Pancreas (tissue), 10 donors: ENCODE measurements around the gene API5. TPM values are rescaled to one million over a fixed set of nuclear protein-coding genes. Genes with fewer than 3 reads are reported as not detected.

Experiments used
- ATAC-seq, 4 donors: fragments of 200-7000 bp; cut with Tn5 transposase; one replicate each; pipeline versions ENCODE4 v1.8.0 to v1.9.1; 2020; ENCODE audit warnings: mild to moderate bottlenecking in 4 of 4, moderate library complexity in 4 of 4
- DNase-seq, 6 donors: peaks; one replicate each; pipeline ENCODE4 v3.0.0-alpha.2; 2020
- FAIRE-seq: peaks from 2 replicates; lab custom pipeline; 2012; peaks lifted over from hg19 to GRCh38; lab: Jason Lieb, UNC
- H3K27ac ChIP-seq, 4 donors: fragments of 200-600 bp; sonication (generic); 1 replicate in 3 of 4; 2 replicates in 1 of 4; pipeline versions ENCODE4 v1.5.0 to v1.8.0; 2020
- H3K27me3 ChIP-seq, 4 donors: fragments of 200-600 bp; one replicate each; pipeline ENCODE4 v1.8.0; 2021
- H3K36me3 ChIP-seq, 3 donors: fragments of 200-600 bp; sonication (generic) in 1 of 3; one replicate each; pipeline versions ENCODE4 v1.5.0 to v1.8.0; 2020 to 2021
- H3K4me1 ChIP-seq, 3 donors: fragments of 200-600 bp; one replicate each; pipeline ENCODE4 v1.8.0; 2021
- H3K4me3 ChIP-seq, 4 donors: fragments of 200-600 bp; sonication (generic) in 2 of 4; one replicate each; pipeline versions ENCODE4 v1.5.0 to v1.8.0; 2020 to 2021
- H3K9me3 ChIP-seq, 4 donors: fragments of 200-600 bp; one replicate each; pipeline ENCODE4 v1.8.0; 2021
- CTCF ChIP-seq, 4 donors: fragments of 200-600 bp; sonication (generic) in 3 of 4; IDR thresholded peaks; one replicate each; pipeline versions ENCODE4 v1.5.0 to v1.8.0; 2021; ENCODE audit warnings: antibody characterized with exemption in 4 of 4
- WGBS, 2 donors: extraction: QIAGEN DNeasy Blood & Tissue Kit; methylation state at CpG; one replicate each; pipeline ENCODE4 v1.1.7; 2013; 5-methylcytosine and 5-hydroxymethylcytosine counted together
- intact Hi-C, 3 donors: fragments of 100-400 bp; cut with DNase I; formaldehyde crosslinking; loops; one replicate each; pipeline versions ENCODE4 v1.11.1 to v1.14.2; 2022
- polyA plus RNA-seq, 2 donors: library from polyadenylated mRNA; stranded (reverse); fragments of 200-250 nt; gene quantifications; one replicate each; pipeline ENCODE4 v1.2.3, GENCODE V29; 2013
- total RNA-seq, 6 donors: library from RNA; stranded (reverse); fragmentation: NEBNext Ultra II Directional in 4 of 6; extraction: Animal tissue kit (Norgen Biotek cat#: 25700) in 4 of 6; gene quantifications; one replicate each; pipeline versions ENCODE4 v1.2.1 to v1.2.4, GENCODE V29; 2021 to 2023
- donor health status: healthy with polysubstance abuse.
- donor health status: DM: no; HTN: no; CAD: no; lungs with moderate emphysema.
- donor health status: DM: no; HTN: no; CAD: no.
- donor health status: control.
- donor health status: control.
- donor health status: Bipolar disorder and iron deficiency.
- donor health status: DM: yes; HTN: yes; CAD: no.
- donor health status: DM: no; HTN: no; CAD: no.
- donor health status: DM: no; HTN: no; CAD: no.
- donor health status: DM: yes; HTN: yes; CAD: no.

API5 gene
- total and polyA plus RNA-seq, 8 donors = 16.3 to 52.0 (median 40.3) TPM

- Histone ChIP-seq H3K27ac (no peak overlapping the region), H3K4me3 (no peak overlapping the region), H3K27me3 (no peaks in the 10 kb centered on the region), H3K9me3 (no peaks in the 10 kb centered on the region), H3K4me1 (no peaks in the 10 kb centered on the region), H3K36me3 (no peaks in the 10 kb centered on the region)
- ATAC-seq (no peak), DNase-seq (no peak), FAIRE-seq (no peak)
- TF ChIP-seq CTCF (IDR thresholded peaks at IDR 0.05) = no peak
- intact Hi-C loops = no loop called here
- 71 to 83% methylated on average over 2 of the region's 2 CpGs for WGBS, 2 donors
Measured at GRCh38 chr11:43270468-43270867, 41.3 kb upstream of the API5 start.

- DNase-seq (no peak), ATAC-seq (peak; percentile 43 to 76 (median 68)), FAIRE-seq (no peak)
- intact Hi-C loops = no loop called here
- Histone ChIP-seq H3K27me3 (no peaks in the 10 kb centered on the region), H3K27ac (no peak overlapping the region), H3K4me1 (no peaks in the 10 kb centered on the region), H3K36me3 (no peaks in the 10 kb centered on the region), H3K9me3 (no peaks in the 10 kb centered on the region), H3K4me3 (no peak overlapping the region)
- 33 to 42% methylated on average over 9 of the region's 9 CpGs for WGBS, 2 donors
- TF ChIP-seq CTCF (IDR thresholded peaks at IDR 0.05) = no peak
Measured at GRCh38 chr11:43278193-43278956, 33.4 kb upstream of the API5 start.

- Histone ChIP-seq H3K27me3 (no peaks in the 10 kb centered on the region), H3K4me3 (no peak overlapping the region), H3K27ac (no peak overlapping the region), H3K36me3 (no peaks in the 10 kb centered on the region), H3K4me1 (no peaks in the 10 kb centered on the region), H3K9me3 (no peaks in the 10 kb centered on the region)
- 12 to 13% methylated on average over 19 of the region's 19 CpGs for WGBS, 2 donors
- TF ChIP-seq CTCF (IDR thresholded peaks at IDR 0.05) = peak; percentile 64 to 83 (median 79)
- peak in 3 of 6 donors; percentile 24 to 72 (median 35) for DNase-seq
- FAIRE-seq = no peak
- ATAC-seq = peak in 3 of 4 donors; percentile 64 to 73 (median 67)
- intact Hi-C loops = no loop called here
Measured at GRCh38 chr11:43282607-43283440, 29.0 kb upstream of the API5 start.

GRCh38 chr11:43285826-43286225 lies 26.0 kb upstream of the API5 start:
- Histone ChIP-seq H3K27me3 (no peaks in the 10 kb centered on the region), H3K36me3 (no peaks in the 10 kb centered on the region), H3K4me3 (no peak overlapping the region), H3K9me3 (no peaks in the 10 kb centered on the region), H3K4me1 (no peaks in the 10 kb centered on the region), H3K27ac (no peak overlapping the region)
- intact Hi-C loops = no loop called here
- no peak for DNase-seq
- TF ChIP-seq CTCF (IDR thresholded peaks at IDR 0.05) = no peak
- WGBS, 2 donors = 48 to 51% methylated on average over 4 of the region's 4 CpGs
- no peak for ATAC-seq
- no peak for FAIRE-seq
